Kidney glomerular epithelial cell (primary cell): ENCODE results near the gene NALCN.
A peak's percentile ranks its signal among the peaks of the same experiment; 100 is the strongest.

Experiments
- DNase-seq: peaks from one replicate; lab custom pipeline; 2025; lab: John Stamatoyannopoulos, UW

Gene NALCN

GRCh38 chr13:101416181-101417042 lies at the start of gene NALCN:
Gene NALCN (minus strand): TSS chr13:101416508. CDS start chr13:101399126, 17,382 bp downstream.
- DNase-seq = no peak

GRCh38 chr13:101465877-101466276 lies 49.6 kb upstream of the NALCN start:
- DNase-seq = no peak

- DNase-seq = no peak
These were observed 40.9 kb upstream of the NALCN start for GRCh38 chr13:101457176-101457575.

GRCh38 chr13:101455863-101456262 lies 39.6 kb upstream of the NALCN start:
- peak; percentile 94 for DNase-seq

GRCh38 chr13:101454767-101455166 lies 38.5 kb upstream of the NALCN start:
- DNase-seq = peak; percentile 17

- DNase-seq = no peak
These were observed 37.5 kb upstream of the NALCN start for GRCh38 chr13:101453784-101454201.

GRCh38 chr13:101452519-101453485 lies 36.5 kb upstream of the NALCN start, which contains the start of gene ITGBL1:
Gene ITGBL1 (plus strand): TSS chr13:101452675. CDS start chr13:101452834, 159 bp downstream.
- DNase-seq = no peak

- no peak for DNase-seq
These were observed 35.3 kb upstream of the NALCN start for GRCh38 chr13:101451641-101452040.

- DNase-seq = no peak
These were observed 34.4 kb upstream of the NALCN start for GRCh38 chr13:101450749-101451130.

GRCh38 chr13:101449790-101450748 lies 33.8 kb upstream of the NALCN start:
- peak; percentile 93 for DNase-seq

GRCh38 chr13:101447852-101448251 lies 31.5 kb upstream of the NALCN start:
- no peak for DNase-seq

GRCh38 chr13:101434486-101434885 lies 18.2 kb upstream of the NALCN start:
- DNase-seq = no peak

- DNase-seq = no peak
These were observed 17.6 kb upstream of the NALCN start for GRCh38 chr13:101433895-101434294.

- no peak for DNase-seq
These were observed 13.4 kb upstream of the NALCN start for GRCh38 chr13:101429733-101430132.

GRCh38 chr13:101425623-101426022 lies 9.3 kb upstream of the NALCN start:
- no peak for DNase-seq

GRCh38 chr13:101425156-101425471 lies 8.8 kb upstream of the NALCN start:
- no peak for DNase-seq

GRCh38 chr13:101424381-101425155 lies 8.3 kb upstream of the NALCN start:
- DNase-seq = no peak

- DNase-seq = no peak
These were observed 7.6 kb upstream of the NALCN start for GRCh38 chr13:101423872-101424271.

- no peak for DNase-seq
These were observed 1.2 kb upstream of the NALCN start for GRCh38 chr13:101417501-101417900.

GRCh38 chr13:101417043-101417406 lies 717 bp upstream of the NALCN start:
- peak; percentile 51 for DNase-seq
